Measurements from ENCODE around the gene FBXL13.
"Not testable (repeated sequence)": the region's sequence is repeated elsewhere in the genome, so short reads cannot be mapped to it uniquely, and the experiment has no call there.

Gene FBXL13

GRCh38 chr7:102810916-102811315, 263.7 kb downstream of the FBXL13 start:
- no peak for FAIRE-seq

- FAIRE-seq, result no peak
These were observed 268.0 kb downstream of the FBXL13 start for GRCh38 chr7:102806613-102807012.

GRCh38 chr7:102795987-102796595, 278.5 kb downstream of the FBXL13 start:
- FAIRE-seq, result not testable (repeated sequence)

- FAIRE-seq, result not testable (repeated sequence)
These were observed 280.0 kb downstream of the FBXL13 start for GRCh38 chr7:102794567-102794966.

GRCh38 chr7:102791831-102792230, 282.8 kb downstream of the FBXL13 start:
- FAIRE-seq, result not testable (repeated sequence)

- not testable (repeated sequence) for FAIRE-seq
These were observed 283.2 kb downstream of the FBXL13 start for GRCh38 chr7:102791367-102791766.

- not testable (repeated sequence) for FAIRE-seq
These were observed 284.1 kb downstream of the FBXL13 start for GRCh38 chr7:102790364-102791100.

- FAIRE-seq, result not testable (repeated sequence)
These were observed 285.8 kb downstream of the FBXL13 start for GRCh38 chr7:102788770-102789169.

- not testable (repeated sequence) for FAIRE-seq
These were observed 293.7 kb downstream of the FBXL13 start for GRCh38 chr7:102780926-102781325.

- FAIRE-seq, result not testable (repeated sequence)
These were observed 295.9 kb downstream of the FBXL13 start for GRCh38 chr7:102778663-102779062.

- not testable (repeated sequence) for FAIRE-seq
These were observed 298.4 kb downstream of the FBXL13 start for GRCh38 chr7:102776217-102776616.

GRCh38 chr7:102770467-102770866, 304.1 kb downstream of the FBXL13 start:
- FAIRE-seq, result not testable (repeated sequence)

- FAIRE-seq, result not testable (repeated sequence)
These were observed 304.9 kb downstream of the FBXL13 start for GRCh38 chr7:102769657-102770192.

GRCh38 chr7:102763295-102763905, 311.2 kb downstream of the FBXL13 start:
- FAIRE-seq, result not testable (repeated sequence)
